ENCODE data around the gene SEMA4D. TPM values are rescaled to one million over a fixed set of nuclear protein-coding genes. Genes with fewer than 3 reads are reported as not detected.

The SEMA4D gene
- total RNA-seq, 1 donor = 0.43 TPM

- no peak overlapping the region for H3K4me3 ChIP-seq (ENCODE audit: low read depth, low read length)
- TF ChIP-seq, protein P1, sequence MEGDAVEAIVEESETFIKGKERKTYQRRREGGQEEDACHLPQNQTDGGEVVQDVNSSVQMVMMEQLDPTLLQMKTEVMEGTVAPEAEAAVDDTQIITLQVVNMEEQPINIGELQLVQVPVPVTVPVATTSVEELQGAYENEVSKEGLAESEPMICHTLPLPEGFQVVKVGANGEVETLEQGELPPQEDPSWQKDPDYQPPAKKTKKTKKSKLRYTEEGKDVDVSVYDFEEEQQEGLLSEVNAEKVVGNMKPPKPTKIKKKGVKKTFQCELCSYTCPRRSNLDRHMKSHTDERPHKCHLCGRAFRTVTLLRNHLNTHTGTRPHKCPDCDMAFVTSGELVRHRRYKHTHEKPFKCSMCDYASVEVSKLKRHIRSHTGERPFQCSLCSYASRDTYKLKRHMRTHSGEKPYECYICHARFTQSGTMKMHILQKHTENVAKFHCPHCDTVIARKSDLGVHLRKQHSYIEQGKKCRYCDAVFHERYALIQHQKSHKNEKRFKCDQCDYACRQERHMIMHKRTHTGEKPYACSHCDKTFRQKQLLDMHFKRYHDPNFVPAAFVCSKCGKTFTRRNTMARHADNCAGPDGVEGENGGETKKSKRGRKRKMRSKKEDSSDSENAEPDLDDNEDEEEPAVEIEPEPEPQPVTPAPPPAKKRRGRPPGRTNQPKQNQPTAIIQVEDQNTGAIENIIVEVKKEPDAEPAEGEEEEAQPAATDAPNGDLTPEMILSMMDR (IDR thresholded peaks at IDR 0.05; ENCODE audit: insufficient read depth, low read depth, low read length) = no peak
- no peak for DNase-seq (ENCODE audit: low read depth)
Measured at GRCh38 chr9:89542401-89543021, 44.6 kb upstream of the SEMA4D start.

DNA sequence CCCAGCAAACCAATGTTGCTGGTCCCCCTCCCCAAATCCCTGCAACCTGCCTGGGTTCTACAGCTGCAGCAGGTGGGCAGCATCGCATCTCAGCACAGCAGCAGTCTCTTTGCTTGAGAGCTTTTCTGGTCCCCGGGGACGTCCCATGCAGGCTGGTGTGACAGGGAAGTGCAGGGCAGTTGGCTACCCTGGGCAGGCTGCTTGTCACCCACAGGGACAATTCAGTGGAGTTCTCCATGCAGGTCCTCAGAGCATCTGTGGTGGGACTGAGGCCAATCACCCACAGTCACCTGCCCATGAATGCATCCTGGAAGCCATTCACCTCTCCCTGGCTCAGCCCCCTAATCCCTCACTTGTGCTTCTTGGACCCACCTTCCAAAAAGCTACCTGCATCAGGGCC is 43.9 kb upstream of the SEMA4D start:
- DNase-seq (ENCODE audit: low read depth) = no peak
- TF ChIP-seq, protein P1 (IDR thresholded peaks at IDR 0.05; ENCODE audit: insufficient read depth, low read depth, low read length) = no peak
- H3K4me3 ChIP-seq (ENCODE audit: low read depth, low read length) = no peak overlapping the region

DNA sequence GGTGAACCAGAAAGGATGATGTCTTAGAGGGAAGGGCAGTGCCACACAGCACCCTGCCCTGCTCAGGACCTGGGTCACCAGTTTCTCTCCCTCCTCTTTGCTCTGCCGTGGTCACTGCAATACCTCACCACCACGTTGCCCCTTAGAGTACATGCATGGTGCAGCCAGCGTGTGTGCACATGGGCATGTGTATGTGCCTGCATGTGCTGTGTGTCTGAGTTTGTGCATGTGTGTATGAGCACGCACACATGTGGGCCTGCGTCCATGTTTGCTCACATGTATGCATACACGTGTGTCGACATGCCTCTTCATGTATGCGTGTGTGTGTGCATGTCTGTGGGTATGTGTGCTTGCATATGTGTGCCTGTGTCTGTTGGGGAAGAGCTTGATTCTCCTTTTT is 41.5 kb upstream of the SEMA4D start:
- TF ChIP-seq, protein P1 (IDR thresholded peaks at IDR 0.05; ENCODE audit: insufficient read depth, low read depth, low read length) = no peak
- DNase-seq (ENCODE audit: low read depth) = no peak
- no peak overlapping the region for H3K4me3 ChIP-seq (ENCODE audit: low read depth, low read length)

DNA sequence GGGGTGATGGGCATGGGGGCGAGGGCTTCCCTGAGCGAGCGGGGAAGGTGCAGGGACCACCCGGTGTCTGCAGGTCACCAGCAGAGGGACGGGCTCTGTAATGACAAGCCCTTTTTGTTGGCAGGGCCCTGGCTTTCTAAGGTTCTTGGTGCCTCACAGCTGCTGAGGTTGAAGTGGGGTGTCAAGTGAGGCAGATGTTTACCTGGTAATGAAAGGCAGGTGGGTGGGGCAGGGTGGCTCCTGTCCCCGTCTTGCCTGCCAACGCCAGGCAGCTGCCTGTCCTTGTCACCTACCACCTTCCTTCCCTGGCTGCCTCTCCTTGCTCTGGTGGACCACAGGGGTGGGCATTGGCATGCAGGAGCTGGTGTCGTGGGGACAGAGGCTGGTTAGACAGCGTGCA is 41.0 kb upstream of the SEMA4D start:
- TF ChIP-seq, protein P1 (IDR thresholded peaks at IDR 0.05; ENCODE audit: insufficient read depth, low read depth, low read length) = no peak
- no peak for DNase-seq (ENCODE audit: low read depth)
- H3K4me3 ChIP-seq (ENCODE audit: low read depth, low read length) = no peak overlapping the region

DNA sequence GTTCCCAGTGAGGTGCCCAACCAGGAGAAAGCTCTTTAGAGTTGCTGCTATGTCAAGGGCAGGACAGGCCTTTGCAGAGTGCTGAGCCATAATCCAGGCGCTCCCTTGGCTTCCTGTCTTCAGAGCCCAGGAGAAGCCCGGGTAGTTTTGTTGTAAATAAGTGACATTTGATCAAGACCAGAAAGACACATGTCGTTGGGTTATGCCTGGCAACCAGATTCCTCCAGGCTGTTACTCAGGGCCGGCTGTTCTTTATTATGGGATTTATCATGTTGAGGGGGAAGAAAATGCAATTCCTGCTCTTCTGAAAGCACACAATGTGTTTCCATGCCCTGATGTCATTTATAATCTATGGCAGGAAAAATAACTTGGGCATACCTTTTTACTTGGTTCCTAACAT is 39.3 kb upstream of the SEMA4D start:
- TF ChIP-seq, protein P1 (IDR thresholded peaks at IDR 0.05; ENCODE audit: insufficient read depth, low read depth, low read length) = no peak
- no peak overlapping the region for H3K4me3 ChIP-seq (ENCODE audit: low read depth, low read length)
- no peak for DNase-seq (ENCODE audit: low read depth)

- TF ChIP-seq, protein P1 (IDR thresholded peaks at IDR 0.05; ENCODE audit: insufficient read depth, low read depth, low read length) = no peak
- H3K4me3 ChIP-seq (ENCODE audit: low read depth, low read length) = no peak overlapping the region
- no peak for DNase-seq (ENCODE audit: low read depth)
Measured at GRCh38 chr9:89536600-89536999, 38.7 kb upstream of the SEMA4D start.

DNA sequence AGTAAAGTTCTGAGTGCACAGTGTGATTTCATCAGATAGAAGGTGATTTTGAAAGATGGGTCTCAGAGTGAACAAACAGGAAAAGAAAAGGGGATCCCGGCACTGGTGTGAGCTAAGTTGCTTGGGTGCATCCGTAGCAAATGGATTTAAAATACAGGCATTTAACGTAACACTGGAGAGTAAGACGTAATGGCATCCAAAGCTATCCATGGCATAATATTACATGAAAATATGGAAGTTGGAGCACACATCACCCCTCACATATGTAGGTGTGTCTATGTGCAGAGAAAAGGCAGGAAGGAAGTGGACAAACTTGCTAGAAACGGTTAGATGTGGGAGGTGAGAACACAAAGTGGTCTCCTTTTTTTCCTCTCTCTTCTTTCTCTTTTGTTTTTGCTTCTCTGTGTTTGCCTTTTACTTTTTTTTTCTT is 38.2 kb upstream of the SEMA4D start:
- DNase-seq (ENCODE audit: low read depth) = no peak
- TF ChIP-seq, protein P1 (IDR thresholded peaks at IDR 0.05; ENCODE audit: insufficient read depth, low read depth, low read length) = no peak
- H3K4me3 ChIP-seq (ENCODE audit: low read depth, low read length) = no peak overlapping the region

Measured in fibroblast of villous mesenchyme (primary cell).